HepG2 (cell line): ENCODE results near the gene ALK. TPM values are rescaled to one million over a fixed set of nuclear protein-coding genes. Genes with fewer than 3 reads are reported as not detected.

Experiments used
- ATAC-seq: fragments of 200-7000 bp; cut with Tn5 transposase; 3 replicates; pipeline ENCODE4 v1.9.1; 2020; ENCODE audit warnings: mild to moderate bottlenecking, moderate library complexity
- BruUV-seq: library from RNA; stranded (reverse); fragments of 400-500 nt; replicated peaks from 2 replicates; lab custom pipeline; 2021; lab: Mats Ljungman, UMichigan
- CTCF ChIA-PET: fragments of 300-600 bp; formaldehyde crosslinking; extraction: SDS; loops from one replicate; lab custom pipeline; 2021; ENCODE audit warnings: low total read pairs, inconsistent platforms, low intra/inter-chr PET ratio; lab: Yijun Ruan, JAX
- POLR2A ChIA-PET: fragments of 350-600 bp; sonication (Branson Sonifier 250); formaldehyde crosslinking; loops from one replicate; lab custom pipeline; 2020; ENCODE audit warnings: antibody characterized with exemption, inconsistent platforms; lab: Yijun Ruan, JAX
- DNase-seq: peaks from one replicate; pipeline ENCODE4 v3.0.0-alpha.2; 2015; ENCODE audit warnings: low spot score
- FAIRE-seq: peaks from 3 replicates; lab custom pipeline; 2011; peaks lifted over from hg19 to GRCh38; lab: Jason Lieb, UNC
- H2AFZ ChIP-seq: one replicate; pipeline ENCODE4 v1.6.1; 2011; ENCODE audit warnings: low read length, inconsistent platforms
- H3K27ac ChIP-seq: fragments of 300-600 bp; 3 replicates; pipeline ENCODE4 v1.8.0; 2011; ENCODE audit warnings: mixed run types, mild to moderate bottlenecking, mixed read lengths, low read length, inconsistent platforms; ENCODE audit not compliant: insufficient read depth; ENCODE audit errors: extremely low read length
- H3K27me3 ChIP-seq, 2 experiments: fragments of 200-600 bp in 1 of 2; 2 replicates in 1 of 2; 3 replicates in 1 of 2; pipeline versions ENCODE4 v1.6.0 to v1.8.0; 2011; ENCODE audit warnings: low read length in 2 of 2, mild to moderate bottlenecking in 2 of 2, moderate library complexity in 2 of 2, inconsistent platforms in 1 of 2; ENCODE audit not compliant: insufficient read depth in 2 of 2, control insufficient read depth in 1 of 2
- H3K36me3 ChIP-seq, 2 experiments: fragments of 200-600 bp in 1 of 2; replicated peaks in 1 of 2; 2 replicates in 1 of 2; 3 replicates in 1 of 2; pipeline versions ENCODE4 v1.5.1 to v1.8.0; 2011; ENCODE audit warnings: low read length in 2 of 2, inconsistent platforms in 1 of 2; ENCODE audit not compliant: insufficient read depth in 2 of 2, control insufficient read depth in 1 of 2
- H3K4me1 ChIP-seq: 2 replicates; pipeline ENCODE4 v1.5.1; 2012; ENCODE audit warnings: low read length, inconsistent platforms; ENCODE audit not compliant: insufficient read depth
- H3K4me2 ChIP-seq: 2 replicates; pipeline ENCODE4 v1.6.0; 2011; ENCODE audit warnings: low read depth, low read length, inconsistent platforms
- H3K4me3 ChIP-seq, 3 experiments: fragments of 200-600 bp in 1 of 3; sonication (generic), shearing (Covaris generic) in 1 of 3; replicated peaks in 1 of 3; 2 replicates each; pipeline ENCODE4 v1.5.1; 2011 to 2016; ENCODE audit warnings: low read length in 3 of 3, inconsistent platforms in 2 of 3, low read depth in 2 of 3, mild to moderate bottlenecking in 2 of 3, control low read depth in 1 of 3, mixed read lengths in 1 of 3; ENCODE audit not compliant: insufficient read depth in 1 of 3
- H3K79me2 ChIP-seq: one replicate; pipeline ENCODE4 v1.6.1; 2011; ENCODE audit warnings: low read length, inconsistent platforms; ENCODE audit not compliant: insufficient read depth
- H3K9ac ChIP-seq: 2 replicates; pipeline ENCODE4 v1.6.0; 2011; ENCODE audit warnings: mild to moderate bottlenecking, low read depth, low read length, inconsistent platforms; ENCODE audit not compliant: insufficient read depth
- H3K9me3 ChIP-seq: 2 replicates; pipeline ENCODE4 v1.5.1; 2012; ENCODE audit warnings: mild to moderate bottlenecking, low read length
- H4K20me1 ChIP-seq: 2 replicates; pipeline ENCODE4 v1.6.0; 2011; ENCODE audit warnings: inconsistent platforms, mild to moderate bottlenecking, low read length, moderate library complexity; ENCODE audit not compliant: insufficient read depth
- BCLAF1 ChIP-seq: fragments of 450-650 bp; IDR thresholded peaks from 2 replicates; pipeline ENCODE4 v1.6.1; 2017; ENCODE audit warnings: mild to moderate bottlenecking
- FOSL2 ChIP-seq: sonication (generic); formaldehyde crosslinking; IDR thresholded peaks from 2 replicates; pipeline ENCODE4 v1.4.0; 2020; ENCODE audit warnings: missing genetic modification reagents
- NBN ChIP-seq: fragments of 450-650 bp; conservative IDR thresholded peaks from 2 replicates; pipeline ENCODE4 v1.6.1; 2017
- NFYC ChIP-seq: IDR thresholded peaks from 2 replicates; pipeline ENCODE4 v1.6.1; 2016; ENCODE audit warnings: missing genetic modification reagents, missing compliant biosample characterization
- PLRG1 ChIP-seq: fragments of 450-650 bp; conservative IDR thresholded peaks from 2 replicates; pipeline ENCODE4 v1.6.1; 2016
- ZBED4 ChIP-seq: sonication (generic); formaldehyde crosslinking; IDR thresholded peaks from 2 replicates; pipeline ENCODE4 v1.4.0; 2020; ENCODE audit warnings: missing genetic modification reagents, borderline replicate concordance
- ZNF530 ChIP-seq: sonication (generic); formaldehyde crosslinking; IDR thresholded peaks from 2 replicates; pipeline ENCODE4 v1.5.0; 2020; ENCODE audit warnings: low read depth, mild to moderate bottlenecking, missing genetic modification reagents
- ZNF562 ChIP-seq: sonication (generic); formaldehyde crosslinking; IDR thresholded peaks from 2 replicates; pipeline ENCODE4 v1.8.0; 2022; ENCODE audit warnings: missing genetic modification reagents, borderline replicate concordance
- ZNF709 ChIP-seq: sonication (generic); formaldehyde crosslinking; IDR thresholded peaks from 2 replicates; pipeline ENCODE4 v1.5.0; 2020; ENCODE audit warnings: mild to moderate bottlenecking, missing genetic modification reagents
- ZUFSP ChIP-seq: sonication (generic); formaldehyde crosslinking; IDR thresholded peaks from 2 replicates; pipeline ENCODE4 v1.9.0; 2021; ENCODE audit warnings: missing genetic modification reagents, mild to moderate bottlenecking, borderline replicate concordance
- WGBS: methylation state at CpG from one replicate; pipeline ENCODE4 v1.1.6; 2017; ENCODE audit warnings: low lambda C conversion rate; 5-methylcytosine and 5-hydroxymethylcytosine counted together
- in situ Hi-C: cut with HindIII; loops from 2 replicates; pipeline ENCODE4 v1.10.0; 2017; ENCODE audit warnings: low pct_unique_long_range_greater_than_20kb; ENCODE audit not compliant: extremely low pct_ligation_motif_present
- intact Hi-C: fragments of 100-400 bp; cut with micrococcal nuclease; formaldehyde crosslinking; loops from one replicate; pipeline ENCODE4 v1.10.0; 2022; ENCODE audit not compliant: unreplicated experiment
- polyA plus RNA-seq, 8 experiments: library from polyadenylated mRNA; depleted of rRNA in 3 of 8; stranded (reverse) in 7 of 8; unstranded in 1 of 8; fragments of >200 nt; fragmentation: Illumina TruSeq in 4 of 8; extraction: Trizol in 4 of 8; gene quantifications; 2 replicates each; pipeline versions ENCODE4 v1.2.1 to v1.2.3, GENCODE V29; 2011 to 2016; ENCODE audit warnings: low read depth in 4 of 8, missing spikeins in 1 of 8, mixed read lengths in 1 of 8; ENCODE audit not compliant: insufficient read depth in 1 of 8
- total RNA-seq, 5 experiments: library from RNA; depleted of rRNA; stranded (reverse); fragments of >200 nt; fragmentation: Illumina TruSeq; extraction: Trizol; gene quantifications; 2 replicates each; pipeline ENCODE4 v1.2.3, GENCODE V29; 2016; ENCODE audit warnings: low read depth in 1 of 5

ALK gene
- total and polyA plus RNA-seq, 2 of the 13 experiments (the other 11 are each of a cell fraction or from before 2014, with no cell fraction given): not detected

GRCh38 chr2:29878898-29879297 is 42.5 kb downstream of the ALK start:
- Histone ChIP-seq H3K4me2 (no peak overlapping the region), H2AFZ (no peak overlapping the region), H3K4me3 (no peak overlapping the region), H3K36me3 (no peaks in the 10 kb centered on the region), H3K4me1 (no peaks in the 10 kb centered on the region), H3K79me2 (no peaks in the 10 kb centered on the region), H4K20me1 (no peaks in the 10 kb centered on the region), H3K27ac (no peak overlapping the region), H3K9me3 (peaks cover 8% of the 10 kb centered on the region; the same call in 1 of the 2 replicates), H3K9ac (no peak overlapping the region), H3K27me3 (no peaks in the 10 kb centered on the region)
- ChIA-PET POLR2A (no interaction called here), CTCF (no interaction called here)
- DNase-seq (no peak), ATAC-seq (peak; percentile 59), FAIRE-seq (no peak)
- in situ Hi-C loops: no loop called here
- WGBS: 5% methylated on average over 3 of the region's 3 CpGs
- intact Hi-C loops: no loop called here
- TF ChIP-seq FOSL2 (peak; percentile 69), NFYC (CRISPR knock-in tag) (no peak), ZUFSP (no peak)
- TF ChIP-seq, all 625 proteins: peak for 1
- no TSS peak for BruUV-seq

GRCh38 chr2:29876374-29876773 is 45.0 kb downstream of the ALK start:
- no peaks in the 10 kb centered on the region for H3K4me1 ChIP-seq
- WGBS: 77% methylated on average over 4 of the region's 4 CpGs
- no peak overlapping the region for H3K4me2 ChIP-seq
- in situ Hi-C loops (no loop called here), intact Hi-C loops (no loop called here)
- BruUV-seq: no TSS peak
- no peak overlapping the region for H3K4me3 ChIP-seq
- POLR2A ChIA-PET: no interaction called here
- H3K9ac ChIP-seq: no peak overlapping the region
- peaks cover 8% of the 10 kb centered on the region; the same call in 1 of the 2 replicates for H3K9me3 ChIP-seq
- ATAC-seq (no peak), FAIRE-seq (no peak), DNase-seq (no peak)
- H3K79me2 ChIP-seq: no peaks in the 10 kb centered on the region
- no peak overlapping the region for H2AFZ ChIP-seq
- H4K20me1 ChIP-seq: no peaks in the 10 kb centered on the region
- no peaks in the 10 kb centered on the region for H3K36me3 ChIP-seq
- CTCF ChIA-PET: no interaction called here
- H3K27ac ChIP-seq: no peak overlapping the region
- no peaks in the 10 kb centered on the region for H3K27me3 ChIP-seq
- TF ChIP-seq ZBED4 (CRISPR knock-in tag) (no peak), NBN (0 out of 2 replicates have a peak, but pooled peaks have one; percentile 66), BCLAF1 (no peak), PLRG1 (0 out of 2 replicates have a peak, but pooled peaks have one; percentile 31), ZNF530 (CRISPR knock-in tag) (no peak), ZNF562 (CRISPR knock-in tag) (no peak), ZNF709 (CRISPR knock-in tag) (no peak)
